Activated naive CD4-positive, alpha-beta T cell treated with anti-CD3 and anti-CD28 coated beads, Interleukin-2, amount 10 ng/mL, durations not matched to agents 7 days and 5 days (primary cell): ENCODE data around the gene PTPN22.

Experiments used
- CTCF ChIA-PET: fragments of 350-600 bp; sonication (Branson Sonifier 250); formaldehyde crosslinking; loops from one replicate; lab custom pipeline; 2021; ENCODE audit warnings: antibody characterized with exemption; lab: Charles Lee
- DNase-seq: peaks from one replicate; pipeline ENCODE4 v3.0.0-alpha.2; 2020
- H3K27ac Mint-ChIP-seq: one replicate; pipeline ENCODE4 v1.8.0; 2021; ENCODE audit warnings: mild to moderate bottlenecking, moderate library complexity, mixed read lengths
- H3K27me3 Mint-ChIP-seq: one replicate; pipeline ENCODE4 v1.8.0; 2021; ENCODE audit warnings: mild to moderate bottlenecking, mixed read lengths
- H3K36me3 Mint-ChIP-seq: one replicate; pipeline ENCODE4 v1.8.0; 2021; ENCODE audit warnings: mixed read lengths
- H3K4me1 Mint-ChIP-seq: one replicate; pipeline ENCODE4 v1.8.0; 2021; ENCODE audit warnings: mixed read lengths
- H3K4me3 Mint-ChIP-seq: one replicate; pipeline ENCODE4 v1.8.0; 2021; ENCODE audit warnings: mild to moderate bottlenecking, moderate library complexity, mixed read lengths
- H3K9me3 Mint-ChIP-seq: one replicate; pipeline ENCODE4 v1.8.0; 2021; ENCODE audit warnings: mixed read lengths

The PTPN22 gene

GRCh38 chr1:113792986-113793385 is 78.5 kb downstream of the PTPN22 start:
- Mint-ChIP-seq H3K27me3 (no peaks in the 10 kb centered on the region), H3K4me3 (no peak overlapping the region), H3K27ac (peak overlapping the region; percentile 56), H3K4me1 (peaks cover 45% of the 10 kb centered on the region), H3K36me3 (peaks cover 76% of the 10 kb centered on the region), H3K9me3 (no peaks in the 10 kb centered on the region)
- CTCF ChIA-PET, result interaction anchor here (1.4 kb wide), 1 partner anchor 9 kb away, joined by 5 read pairs; no protein-coding TSS in a partner anchor
- DNase-seq, result no peak

- Mint-ChIP-seq H3K4me3 (no peak overlapping the region), H3K4me1 (peaks cover 49% of the 10 kb centered on the region), H3K9me3 (no peaks in the 10 kb centered on the region), H3K27me3 (no peaks in the 10 kb centered on the region), H3K27ac (peak overlapping the region; percentile 84), H3K36me3 (peaks cover 76% of the 10 kb centered on the region)
- peak; percentile 38 for DNase-seq
- CTCF ChIA-PET, result interaction anchor here (1.4 kb wide), 1 partner anchor 9 kb away, joined by 5 read pairs; no protein-coding TSS in a partner anchor
These were observed 79.0 kb downstream of the PTPN22 start for GRCh38 chr1:113792471-113792870.

GRCh38 chr1:113788802-113789201 is 82.7 kb downstream of the PTPN22 start:
- CTCF ChIA-PET, result no interaction called here
- Mint-ChIP-seq H3K36me3 (peaks cover 68% of the 10 kb centered on the region), H3K4me1 (peaks cover 61% of the 10 kb centered on the region), H3K4me3 (no peak overlapping the region), H3K9me3 (no peaks in the 10 kb centered on the region), H3K27ac (no peak overlapping the region), H3K27me3 (no peaks in the 10 kb centered on the region)
- DNase-seq, result no peak

- Mint-ChIP-seq H3K36me3 (peaks cover 65% of the 10 kb centered on the region), H3K4me1 (peaks cover 53% of the 10 kb centered on the region), H3K9me3 (no peaks in the 10 kb centered on the region), H3K27me3 (no peaks in the 10 kb centered on the region), H3K27ac (no peak overlapping the region), H3K4me3 (no peak overlapping the region)
- no peak for DNase-seq
- CTCF ChIA-PET, result no interaction called here
These were observed 83.8 kb downstream of the PTPN22 start for GRCh38 chr1:113787663-113788062.

- CTCF ChIA-PET, result interaction anchor here (0.9 to 1.0 kb wide), 2 partner anchors 19 to 156 kb away, joined by 3 to 5 read pairs; no protein-coding TSS in a partner anchor
- Mint-ChIP-seq H3K4me3 (no peak overlapping the region), H3K9me3 (no peaks in the 10 kb centered on the region), H3K27me3 (no peaks in the 10 kb centered on the region), H3K27ac (peak overlapping the region; percentile 68), H3K36me3 (peaks cover 60% of the 10 kb centered on the region), H3K4me1 (peaks cover 38% of the 10 kb centered on the region)
- no peak for DNase-seq
These were observed 85.4 kb downstream of the PTPN22 start for GRCh38 chr1:113786069-113786468.

- Mint-ChIP-seq H3K27ac (no peak overlapping the region), H3K4me1 (peaks cover 29% of the 10 kb centered on the region), H3K36me3 (peaks cover 42% of the 10 kb centered on the region), H3K4me3 (peak overlapping the region; percentile 63), H3K9me3 (no peaks in the 10 kb centered on the region), H3K27me3 (no peaks in the 10 kb centered on the region)
- no peak for DNase-seq
- CTCF ChIA-PET, result interaction anchor here (0.6 to 1.3 kb wide), 4 partner anchors 8 to 522 kb away, joined by 3 to 5 read pairs (median 3); partner anchors contain the start of gene PHTF1
These were observed 87.3 kb downstream of the PTPN22 start for GRCh38 chr1:113784104-113784779.

GRCh38 chr1:113783254-113784103 is 88.0 kb downstream of the PTPN22 start:
- H3K9me3 Mint-ChIP-seq, result peaks cover 3% of the 10 kb centered on the region

GRCh38 chr1:113782406-113782805 is 89.1 kb downstream of the PTPN22 start:
- H3K9me3 Mint-ChIP-seq, result peaks cover 4% of the 10 kb centered on the region
- H3K27ac Mint-ChIP-seq, result no peak overlapping the region
- peaks cover 27% of the 10 kb centered on the region for H3K4me1 Mint-ChIP-seq
- no peak for DNase-seq
- H3K27me3 Mint-ChIP-seq, result no peaks in the 10 kb centered on the region
- H3K36me3 Mint-ChIP-seq, result peaks cover 34% of the 10 kb centered on the region
- CTCF ChIA-PET, result interaction anchor here (0.7 kb wide), 1 partner anchor 25 kb away, joined by 3 read pairs; no protein-coding TSS in a partner anchor
- no peak overlapping the region for H3K4me3 Mint-ChIP-seq

More at GRCh38 chr1:113783254-113784103, 88.0 kb downstream of the PTPN22 start:
- Mint-ChIP-seq H3K36me3 (peaks cover 41% of the 10 kb centered on the region), H3K4me1 (peaks cover 32% of the 10 kb centered on the region), H3K27ac (no peak overlapping the region), H3K4me3 (peak overlapping the region; percentile 63), H3K27me3 (no peaks in the 10 kb centered on the region)
- DNase-seq, result peak; percentile 69
- CTCF ChIA-PET, result interaction anchor here (1.3 kb wide), 1 partner anchor 9 kb away, joined by 5 read pairs; no protein-coding TSS in a partner anchor

GRCh38 chr1:113780374-113781146 is 91.0 kb downstream of the PTPN22 start:
- CTCF ChIA-PET, result interaction anchor here (1.1 kb wide), 1 partner anchor 11 kb away, joined by 3 read pairs; no protein-coding TSS in a partner anchor
- Mint-ChIP-seq H3K4me3 (no peak overlapping the region), H3K4me1 (peaks cover 10% of the 10 kb centered on the region), H3K9me3 (peaks cover 4% of the 10 kb centered on the region), H3K27me3 (no peaks in the 10 kb centered on the region), H3K27ac (no peak overlapping the region), H3K36me3 (peaks cover 31% of the 10 kb centered on the region)
- no peak for DNase-seq

- Mint-ChIP-seq H3K9me3 (peaks cover 4% of the 10 kb centered on the region), H3K27ac (no peak overlapping the region), H3K4me3 (no peak overlapping the region), H3K4me1 (peaks cover 5% of the 10 kb centered on the region), H3K27me3 (no peaks in the 10 kb centered on the region), H3K36me3 (peaks cover 32% of the 10 kb centered on the region)
- CTCF ChIA-PET, result no interaction called here
- DNase-seq, result no peak
These were observed 92.0 kb downstream of the PTPN22 start for GRCh38 chr1:113779542-113779941.

- DNase-seq, result no peak
- CTCF ChIA-PET, result no interaction called here
- Mint-ChIP-seq H3K27me3 (no peaks in the 10 kb centered on the region), H3K36me3 (peaks cover 28% of the 10 kb centered on the region), H3K4me3 (no peak overlapping the region), H3K9me3 (peaks cover 4% of the 10 kb centered on the region), H3K27ac (no peak overlapping the region), H3K4me1 (peaks cover 5% of the 10 kb centered on the region)
These were observed 94.0 kb downstream of the PTPN22 start for GRCh38 chr1:113777561-113777960.

GRCh38 chr1:113770031-113770430 is 101.5 kb downstream of the PTPN22 start:
- H3K27ac Mint-ChIP-seq, result peak overlapping the region; percentile 1
- CTCF ChIA-PET, result interaction anchor here (0.9 to 1.3 kb wide), 4 partner anchors 9 to 11 kb away, joined by 3 to 4 read pairs (median 3); partner anchors contain the start of gene PHTF1
- no peaks in the 10 kb centered on the region for H3K27me3 Mint-ChIP-seq
- peaks cover 56% of the 10 kb centered on the region for H3K36me3 Mint-ChIP-seq
- H3K4me1 Mint-ChIP-seq, result peaks cover 27% of the 10 kb centered on the region
- DNase-seq, result no peak
- no peak overlapping the region for H3K4me3 Mint-ChIP-seq
- no peaks in the 10 kb centered on the region for H3K9me3 Mint-ChIP-seq

- CTCF ChIA-PET, result interaction anchor here (0.9 to 1.3 kb wide), 3 partner anchors 9 to 11 kb away, joined by 3 read pairs; no protein-coding TSS in a partner anchor
- peaks cover 61% of the 10 kb centered on the region for H3K36me3 Mint-ChIP-seq
- H3K27ac Mint-ChIP-seq, result no peak overlapping the region
- no peaks in the 10 kb centered on the region for H3K9me3 Mint-ChIP-seq
- H3K27me3 Mint-ChIP-seq, result no peaks in the 10 kb centered on the region
- peaks cover 27% of the 10 kb centered on the region for H3K4me1 Mint-ChIP-seq
- no peak overlapping the region for H3K4me3 Mint-ChIP-seq
- DNase-seq, result no peak
These were observed 101.9 kb downstream of the PTPN22 start for GRCh38 chr1:113769601-113769970.
